ENCODE data around the gene INSR.

DNA sequence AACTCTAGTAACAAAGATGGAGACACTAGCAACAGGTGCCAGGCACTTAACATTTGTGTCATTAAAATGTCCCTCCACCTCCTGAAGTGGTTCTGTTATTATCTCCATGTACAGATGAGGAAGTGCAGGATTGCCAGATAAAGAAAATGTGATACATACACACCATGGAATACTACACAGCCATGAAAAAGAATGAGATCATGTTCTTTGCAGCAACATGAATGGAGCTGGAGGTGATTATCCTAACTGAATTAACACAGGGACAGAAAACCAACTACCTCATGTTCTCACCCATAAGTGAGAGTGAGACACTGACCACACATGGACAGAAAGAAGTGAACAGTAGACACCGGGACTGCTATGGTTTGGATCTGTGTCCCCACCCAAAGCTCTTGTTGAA lies 164.2 kb downstream of the INSR start:
- TF ChIP-seq, protein P1, sequence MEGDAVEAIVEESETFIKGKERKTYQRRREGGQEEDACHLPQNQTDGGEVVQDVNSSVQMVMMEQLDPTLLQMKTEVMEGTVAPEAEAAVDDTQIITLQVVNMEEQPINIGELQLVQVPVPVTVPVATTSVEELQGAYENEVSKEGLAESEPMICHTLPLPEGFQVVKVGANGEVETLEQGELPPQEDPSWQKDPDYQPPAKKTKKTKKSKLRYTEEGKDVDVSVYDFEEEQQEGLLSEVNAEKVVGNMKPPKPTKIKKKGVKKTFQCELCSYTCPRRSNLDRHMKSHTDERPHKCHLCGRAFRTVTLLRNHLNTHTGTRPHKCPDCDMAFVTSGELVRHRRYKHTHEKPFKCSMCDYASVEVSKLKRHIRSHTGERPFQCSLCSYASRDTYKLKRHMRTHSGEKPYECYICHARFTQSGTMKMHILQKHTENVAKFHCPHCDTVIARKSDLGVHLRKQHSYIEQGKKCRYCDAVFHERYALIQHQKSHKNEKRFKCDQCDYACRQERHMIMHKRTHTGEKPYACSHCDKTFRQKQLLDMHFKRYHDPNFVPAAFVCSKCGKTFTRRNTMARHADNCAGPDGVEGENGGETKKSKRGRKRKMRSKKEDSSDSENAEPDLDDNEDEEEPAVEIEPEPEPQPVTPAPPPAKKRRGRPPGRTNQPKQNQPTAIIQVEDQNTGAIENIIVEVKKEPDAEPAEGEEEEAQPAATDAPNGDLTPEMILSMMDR (conservative IDR thresholded peaks at IDR 0.05; ENCODE audit: low read depth, low read length): no peak
- no peak for TF ChIP-seq EZH2 (IDR thresholded peaks at IDR 0.05; ENCODE audit: low read length, unreplicated experiment)
- TF ChIP-seq EZH2phosphoT487 (IDR thresholded peaks at IDR 0.05; ENCODE audit: borderline replicate concordance, low read length): no peak
